K562 (cell line): Measurements from ENCODE around the gene THBS2.

Source experiments
- MAX ChIP-seq: sonication (generic); formaldehyde crosslinking; IDR thresholded peaks from 2 replicates; pipeline ENCODE4 v1.9.0; 2022; ENCODE audit warnings: mild to moderate bottlenecking, missing genetic modification reagents
- ZC3H11A ChIP-seq: IDR thresholded peaks from 2 replicates; pipeline ENCODE4 v1.6.1; 2012; ENCODE audit warnings: low read depth, low read length, improper control_type of control experiment

- TF ChIP-seq MAX (CRISPR knock-in tag) = no peak
- TF ChIP-seq ZC3H11A = no peak
These were observed 41.2 kb downstream of the THBS2 start for GRCh38 chr6:169212436-169212835.
